HG02571 (cell line): Measurements from ENCODE around the gene ABHD4.

Source experiments
- ATAC-seq: cut with Tn5 transposase; IDR thresholded peaks from one replicate; pipeline ENCODE4 v1.9.1; 2021; ENCODE audit warnings: mild to moderate bottlenecking, moderate library complexity; ENCODE audit not compliant: unreplicated experiment

The ABHD4 gene

DNA sequence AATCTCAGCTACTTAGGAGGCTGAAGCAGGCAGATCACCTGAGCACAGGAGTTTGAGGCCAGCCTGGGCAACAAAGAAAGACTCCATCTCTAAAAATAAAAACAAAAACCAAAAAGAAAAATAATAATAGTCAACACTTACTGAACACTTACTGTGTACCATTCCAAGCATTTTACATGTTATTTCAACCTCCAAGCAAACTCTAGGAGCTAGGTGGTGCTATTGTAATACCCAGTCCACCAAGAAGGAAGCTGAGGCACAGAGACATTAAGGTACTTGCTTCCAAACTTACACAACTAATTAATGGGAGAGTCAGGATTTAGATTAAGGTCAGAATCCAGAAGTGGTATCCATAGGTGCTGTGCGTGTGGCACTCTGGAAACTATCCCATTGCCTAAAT lies 59.8 kb downstream of the ABHD4 start:
- ATAC-seq: no peak

DNA sequence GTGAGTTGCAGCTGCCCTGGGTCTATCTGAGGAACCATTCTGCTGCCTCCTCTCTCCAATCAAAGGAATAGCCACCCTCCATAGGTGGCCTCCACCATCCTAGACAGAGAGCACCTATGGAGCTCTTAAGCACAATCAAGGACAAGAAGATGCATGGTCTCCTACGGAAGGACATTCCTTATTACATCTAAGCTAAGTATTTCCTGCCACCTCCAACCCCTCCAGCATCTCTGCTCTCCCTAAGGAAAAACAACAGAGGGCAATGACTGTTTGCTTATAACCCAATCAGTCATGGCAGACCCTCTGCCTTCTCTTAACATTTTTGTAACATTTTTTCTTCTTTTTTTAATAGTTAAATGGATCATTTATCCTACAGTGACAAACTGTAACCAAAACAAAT lies 60.8 kb downstream of the ABHD4 start:
- ATAC-seq: no peak

- no peak for ATAC-seq
Observed at GRCh38 chr14:22660654-22661053, 62.6 kb downstream of the ABHD4 start.
